Stimulated activated naive CD4-positive, alpha-beta T cell treated with Interleukin-2 at 50 U/mL for 16 hours (primary cell): ENCODE measurements around the gene NCOA6.

Experiments
- DNase-seq: peaks from one replicate; lab custom pipeline; 2025; lab: John Stamatoyannopoulos, UW

NCOA6 gene

DNA sequence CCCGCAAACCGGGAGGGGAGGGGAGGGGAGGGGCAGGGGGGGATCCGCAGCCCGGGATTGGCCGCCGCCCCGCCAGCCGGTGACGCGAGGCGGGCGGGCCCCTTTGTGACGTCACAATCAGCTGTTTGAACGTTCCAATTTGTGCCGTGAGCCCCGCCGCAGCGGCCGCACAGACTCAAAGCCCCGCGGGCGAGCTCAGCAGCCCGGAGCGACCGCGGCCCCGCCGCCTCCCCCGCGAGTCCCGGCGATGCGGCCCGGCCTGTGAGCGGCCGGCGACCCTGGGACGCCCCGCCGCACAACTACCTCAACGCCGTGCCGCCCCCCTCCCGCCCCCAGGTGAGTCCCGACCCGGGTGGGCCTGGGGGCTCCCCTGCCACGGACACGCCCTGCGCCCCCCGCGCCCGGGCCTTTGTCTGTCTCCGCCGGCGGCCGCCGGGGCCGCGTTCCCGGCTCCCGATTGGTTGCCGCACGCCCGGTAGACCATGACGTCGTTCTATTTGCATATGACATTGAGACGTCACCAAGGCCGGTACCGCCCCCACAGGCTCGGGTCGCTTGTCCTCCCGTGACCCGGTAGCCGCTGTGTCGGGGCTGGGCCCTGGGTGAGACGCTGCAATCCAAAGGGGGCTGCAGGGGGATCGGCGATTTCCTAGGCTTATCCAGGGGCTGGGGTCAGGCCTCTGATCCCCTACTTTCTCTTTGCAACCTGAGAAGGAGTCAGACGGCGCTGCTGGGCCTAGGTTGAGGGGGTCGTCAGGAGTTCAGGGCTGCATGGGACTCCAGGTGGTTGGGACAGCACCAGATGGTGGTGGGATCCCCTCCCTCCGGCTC is 121.1 kb downstream of the NCOA6 start, which contains the start of gene TP53INP2:
Gene TP53INP2 (plus strand): TSS at position 168 of the 831 bp plus-strand sequence. CDS start 4,396 bp downstream, outside the sequence.
- DNase-seq: peak; percentile 79

DNA sequence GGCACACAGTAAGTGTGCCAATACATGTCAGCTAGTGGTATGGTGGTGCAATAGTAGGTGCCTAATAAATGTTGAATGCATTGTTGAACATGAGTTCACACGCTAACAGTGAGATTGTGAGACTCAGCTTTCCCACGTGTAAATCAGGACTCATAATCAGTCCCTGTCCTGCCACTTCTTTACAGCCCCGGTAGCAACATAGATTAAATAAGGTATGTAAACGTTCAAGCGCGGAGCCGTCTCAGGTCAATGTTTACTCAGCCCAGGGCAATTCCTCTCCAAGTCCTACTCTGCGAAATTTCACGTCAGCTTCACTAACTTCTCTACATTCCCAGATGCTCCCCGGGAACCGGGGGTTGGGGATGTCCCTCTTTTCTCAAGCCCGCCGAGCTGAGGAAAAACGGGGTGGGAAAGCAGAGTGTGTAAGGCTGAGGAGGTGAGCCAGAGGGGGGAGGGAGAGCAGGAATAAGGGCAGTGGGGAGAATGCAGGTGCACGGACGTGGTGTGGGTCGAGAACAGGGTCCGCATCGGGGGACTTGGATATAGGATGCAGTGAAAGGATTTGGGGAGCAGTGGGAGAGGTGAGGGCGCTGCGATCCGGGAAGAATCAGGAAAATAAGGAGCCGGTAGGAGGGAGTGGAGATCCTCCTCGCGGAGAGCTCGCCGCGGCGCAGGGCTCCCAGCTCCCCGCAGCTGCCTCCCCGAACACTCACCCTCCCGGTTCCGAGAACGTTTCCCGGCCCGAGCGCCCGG is 121.9 kb downstream of the NCOA6 start:
- DNase-seq: no peak

DNA sequence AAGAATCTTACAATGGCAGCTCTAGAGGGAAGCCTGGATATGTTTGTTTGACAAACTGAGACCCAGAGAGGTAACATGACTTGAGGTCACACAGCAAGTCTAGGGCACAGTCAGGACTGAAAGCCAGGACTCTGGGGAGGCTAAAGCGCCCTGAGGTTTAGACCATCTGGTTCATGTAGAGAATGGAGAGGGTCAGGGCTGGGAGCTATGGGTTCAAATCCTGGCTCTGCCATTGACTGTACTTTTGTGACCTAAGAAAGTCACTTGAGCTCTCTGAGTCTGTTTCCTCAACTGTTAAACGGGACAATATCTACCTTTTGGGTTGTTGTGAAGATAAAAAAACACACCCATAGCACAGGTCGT is 122.4 kb downstream of the NCOA6 start:
- no peak for DNase-seq

DNA sequence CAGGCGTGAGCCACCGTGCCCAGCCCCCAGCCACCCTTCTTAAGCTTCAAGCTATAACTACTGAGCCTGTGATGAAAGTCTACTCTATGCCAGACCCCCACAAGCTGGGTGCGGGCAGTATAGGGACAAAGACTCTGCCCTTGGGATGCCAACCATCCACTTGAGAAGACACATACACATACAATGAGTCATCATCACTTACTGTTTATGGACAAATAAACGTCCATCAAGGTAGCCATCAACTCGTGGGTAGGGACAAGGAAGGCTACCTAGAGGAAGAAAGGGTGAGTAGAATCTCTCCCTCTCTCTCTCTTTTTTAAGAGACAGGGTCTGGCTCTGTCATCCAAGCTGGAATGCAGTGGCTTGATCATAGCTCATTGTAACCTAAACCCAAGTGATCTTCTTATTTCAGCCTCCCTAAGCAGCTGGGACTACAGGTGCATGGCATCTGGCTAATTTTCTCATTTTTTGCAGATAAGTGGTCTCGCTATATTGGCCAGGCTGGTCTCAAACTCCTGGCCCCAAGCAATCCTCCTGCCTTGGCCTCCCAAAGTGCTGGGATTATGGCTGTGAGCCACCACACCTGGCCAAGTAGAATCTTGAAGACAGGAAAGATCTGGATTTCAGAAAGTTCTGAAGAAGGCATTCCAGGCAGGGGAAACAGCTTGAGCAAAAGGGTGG is 123.9 kb downstream of the NCOA6 start:
- no peak for DNase-seq

DNA sequence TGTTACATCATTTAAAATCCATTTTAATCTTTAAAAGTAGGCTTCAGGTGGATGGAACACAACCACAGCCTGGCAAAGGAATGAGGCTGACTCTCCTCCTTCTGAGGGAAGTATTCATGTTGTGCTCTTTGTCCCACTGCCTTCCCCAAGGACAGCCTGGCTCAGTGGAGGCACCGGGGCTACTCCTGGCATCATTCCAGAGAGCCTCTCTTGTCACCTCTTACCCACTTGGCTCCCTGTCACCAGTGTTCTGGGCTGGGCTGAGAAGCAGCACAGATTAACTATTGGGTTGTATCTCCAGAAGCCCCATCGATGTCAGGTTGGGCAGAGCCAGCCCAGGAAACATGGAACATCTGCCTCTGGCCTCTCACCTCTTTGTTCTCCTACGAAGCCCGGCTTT is 132.0 kb downstream of the NCOA6 start:
- no peak for DNase-seq

DNA sequence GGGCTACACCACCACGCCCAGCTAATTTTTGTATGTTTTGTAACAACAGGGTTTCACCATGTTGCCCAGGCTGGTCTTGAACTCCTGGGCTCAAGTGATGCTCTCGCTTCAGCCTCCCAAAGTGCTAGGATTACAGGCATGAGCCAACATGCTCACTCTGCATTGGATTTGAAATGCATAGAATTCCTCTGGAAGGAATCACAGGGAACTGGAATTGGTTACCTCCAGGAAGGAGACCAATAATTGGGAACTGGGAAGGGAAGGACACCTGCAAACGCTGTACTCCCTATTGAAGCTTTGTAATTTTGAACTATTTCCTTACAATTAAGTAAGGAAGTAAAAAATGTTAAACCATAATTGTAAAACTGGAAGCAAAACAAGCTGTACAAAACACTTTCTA is 133.6 kb downstream of the NCOA6 start:
- no peak for DNase-seq

DNA sequence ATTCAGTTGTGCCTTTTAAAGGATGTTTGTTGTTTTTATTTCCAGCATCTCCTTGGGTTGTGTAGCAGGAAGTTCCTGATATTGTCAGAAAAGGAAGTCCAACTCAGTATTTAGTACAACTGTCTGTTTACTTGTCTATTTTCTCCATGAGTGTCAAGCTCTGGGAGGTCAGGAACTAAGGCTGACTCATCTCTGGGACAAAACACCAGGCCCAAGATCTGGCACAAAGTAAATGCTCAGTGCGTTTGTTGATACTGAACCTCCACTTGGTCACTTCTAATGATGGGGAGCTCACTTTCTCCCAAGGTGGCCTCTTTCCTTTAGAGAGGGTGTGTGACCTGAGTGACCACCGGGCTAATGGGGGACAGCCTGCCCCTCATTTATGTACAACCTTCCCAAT is 136.0 kb downstream of the NCOA6 start:
- no peak for DNase-seq

DNA sequence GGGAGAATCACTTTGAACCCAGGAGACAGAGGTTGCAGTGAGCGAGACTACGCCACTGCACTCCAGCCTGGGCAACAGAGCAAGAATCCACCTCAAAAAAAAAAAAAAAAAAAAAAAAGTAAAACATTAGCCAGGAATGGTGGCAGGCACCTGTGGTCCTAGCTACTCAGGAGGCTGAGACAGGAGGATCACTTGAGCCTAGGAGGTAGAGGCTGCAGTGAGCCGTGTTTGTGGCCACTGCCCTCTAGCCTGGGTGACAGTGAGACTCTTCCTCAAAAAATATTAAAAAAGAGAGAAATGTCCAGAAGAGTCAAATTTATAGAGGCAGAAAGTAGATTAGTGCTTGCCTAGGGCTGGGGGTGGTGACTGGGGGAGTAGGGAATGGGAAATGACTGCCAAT is 141.8 kb downstream of the NCOA6 start:
- DNase-seq: no peak

DNA sequence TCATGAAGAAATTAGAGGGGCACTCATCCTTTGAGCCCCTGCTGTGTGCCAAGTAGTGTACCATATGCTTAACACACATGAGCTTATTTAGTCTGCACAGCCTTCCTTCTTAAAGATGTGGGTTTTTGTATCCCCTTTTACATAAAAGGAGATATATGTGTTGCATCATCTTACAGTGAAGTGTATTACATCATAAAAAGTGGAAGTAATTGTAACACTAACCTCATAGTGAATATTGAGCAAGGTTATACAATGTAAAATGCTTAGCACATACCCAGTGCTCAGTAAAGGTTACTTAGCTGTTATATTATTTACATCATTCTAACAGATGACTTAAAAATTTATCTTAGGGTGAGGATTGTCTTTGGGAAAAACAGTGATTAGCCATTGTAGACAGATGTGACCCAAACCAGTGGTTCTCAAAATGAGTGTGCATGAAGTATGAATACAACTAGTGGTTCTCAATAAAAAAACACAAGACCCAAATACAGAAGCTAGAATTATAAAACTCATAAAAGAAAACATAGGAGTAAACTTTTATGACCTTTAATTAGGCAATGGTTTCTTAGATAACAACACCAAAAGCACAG is 144.8 kb downstream of the NCOA6 start:
- DNase-seq: no peak

DNA sequence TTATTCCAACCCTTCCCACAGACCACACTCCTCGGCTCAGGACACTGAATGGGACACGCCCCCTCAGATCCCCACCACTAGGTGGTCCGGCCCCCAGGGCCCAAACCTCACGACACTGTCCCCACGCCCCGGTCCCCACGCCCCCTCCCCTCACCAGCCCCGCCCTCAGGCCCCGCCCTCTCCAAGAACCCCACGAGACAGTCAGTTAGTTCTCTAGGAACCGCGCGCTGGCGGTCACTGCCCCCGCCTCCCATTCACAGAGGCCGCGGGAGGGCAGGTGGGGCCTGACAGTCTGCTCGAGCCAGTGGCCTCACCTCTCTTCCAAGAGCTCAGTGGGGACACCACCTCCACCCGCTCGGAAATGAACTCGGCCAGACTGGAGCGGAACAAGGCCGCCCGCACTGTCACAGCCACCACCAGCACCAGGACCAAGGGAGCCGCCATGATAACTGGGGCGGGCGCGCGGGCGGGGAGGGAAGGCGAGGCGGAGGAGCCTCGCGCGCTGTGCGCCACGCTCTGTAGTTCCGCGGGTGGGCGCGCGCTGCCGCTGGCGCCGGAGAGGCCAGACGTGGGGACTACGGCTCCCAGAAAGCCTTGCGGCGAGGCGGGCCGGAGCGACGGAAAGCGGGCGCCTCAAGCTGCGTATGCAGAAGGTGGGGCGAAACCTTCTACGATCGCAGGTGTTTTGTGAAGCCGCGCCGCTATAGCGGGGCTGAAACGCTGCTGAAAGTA is 148.6 kb downstream of the NCOA6 start, which contains the start of gene PIGU:
Gene PIGU (minus strand): TSS at position 451 of the 732 bp plus-strand sequence. CDS start 7 bp downstream, at position 444.
- DNase-seq: peak; percentile 96

DNA sequence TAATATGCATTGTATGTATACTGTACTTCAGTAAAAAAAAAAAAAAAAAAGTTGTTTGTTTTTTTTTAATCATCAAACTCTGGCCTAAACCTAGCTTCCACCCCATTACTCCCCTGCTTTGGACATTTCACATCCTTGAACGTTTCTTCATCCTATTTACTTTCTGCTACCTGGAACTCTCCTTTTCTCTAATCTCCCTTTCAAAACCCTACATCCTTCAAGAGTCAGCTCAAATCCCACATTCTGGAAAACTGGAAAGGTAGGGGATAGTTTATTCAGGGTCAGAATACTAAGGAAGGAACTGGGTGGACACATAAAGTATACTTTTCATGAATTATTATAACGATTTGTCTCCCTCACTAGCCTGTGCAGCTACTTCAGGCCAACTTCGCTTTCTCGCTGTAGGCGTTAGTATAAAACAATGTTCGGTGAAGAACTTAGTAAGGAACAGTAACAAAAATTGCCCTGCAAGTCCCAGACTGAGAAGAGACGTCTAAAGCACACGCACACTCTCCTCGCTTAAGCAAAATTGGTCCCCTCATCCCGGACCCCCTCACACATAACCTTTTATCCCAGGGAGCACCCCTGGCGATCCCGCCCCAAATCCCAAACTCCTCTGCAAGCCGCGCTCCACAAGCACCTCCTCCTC is 149.3 kb downstream of the NCOA6 start:
- no peak for DNase-seq

DNA sequence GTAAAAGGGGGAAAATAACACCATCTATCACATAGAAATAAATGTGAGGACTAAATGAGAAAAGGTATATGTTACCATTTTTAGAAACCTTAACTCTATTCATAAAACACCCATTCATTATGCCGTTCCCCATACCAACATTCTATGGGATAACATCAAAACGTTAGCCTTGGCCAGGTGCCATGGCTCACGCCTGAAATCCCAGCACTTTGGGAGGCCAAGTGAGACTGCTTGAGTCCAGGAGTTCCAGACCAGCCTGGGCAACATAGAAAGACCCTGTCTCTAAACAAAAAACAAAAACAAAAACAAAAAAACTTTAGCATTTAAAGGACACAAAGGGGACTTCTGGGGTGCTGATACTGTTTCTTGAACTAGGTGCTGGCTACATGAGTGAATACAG is 149.9 kb downstream of the NCOA6 start:
- no peak for DNase-seq

DNA sequence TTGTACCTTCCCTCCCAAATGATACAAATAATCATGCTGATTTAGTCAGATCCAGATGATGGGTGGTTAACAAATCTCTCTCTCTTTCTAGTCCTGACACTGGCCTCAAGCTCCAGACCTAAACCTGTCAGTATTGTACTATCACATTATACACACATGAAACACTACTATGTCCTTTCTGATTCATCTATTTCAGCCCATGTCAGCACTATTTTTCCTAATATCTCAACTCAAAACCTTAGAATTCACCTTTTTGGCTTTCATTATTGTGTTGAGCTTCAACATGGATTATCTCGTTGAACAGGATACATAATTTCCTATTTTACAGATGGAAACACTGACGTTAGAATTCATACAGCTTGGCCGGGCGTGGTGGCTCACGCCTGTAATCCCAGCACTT is 152.0 kb downstream of the NCOA6 start:
- no peak for DNase-seq

DNA sequence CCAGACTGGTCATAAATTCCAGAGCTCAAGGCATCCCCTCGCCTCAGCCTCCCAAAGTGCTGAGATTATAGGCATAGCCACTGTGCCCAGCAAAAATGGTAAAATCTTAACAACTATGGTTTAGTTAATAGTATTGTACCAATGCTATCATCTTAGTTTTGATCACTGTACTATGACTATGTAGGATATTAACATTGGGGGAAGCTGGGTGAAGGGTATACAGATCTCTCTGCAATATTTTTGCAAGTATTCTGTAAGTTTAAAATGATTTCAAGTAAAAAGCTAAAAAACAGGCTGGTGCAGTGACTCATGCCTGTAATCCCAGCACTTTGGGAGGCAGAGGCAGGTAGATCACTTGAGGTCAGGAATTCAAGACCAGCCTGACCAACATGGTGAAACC is 156.4 kb downstream of the NCOA6 start:
- DNase-seq: no peak
